ENCODE data around the gene FAM118A. TPM values are rescaled to one million over a fixed set of nuclear protein-coding genes. Genes with fewer than 3 reads are reported as not detected.

Gene FAM118A
- total and polyA plus RNA-seq, 9 of the 15 experiments (the other 6 are each of a cell fraction or from before 2014, with no cell fraction given), result 17.0 to 223 (median 59.4) TPM

- no peak for TF ChIP-seq HNRNPH1 (optimal IDR thresholded peaks at IDR 0.05; ENCODE audit: low read depth, low read length)
- no peak for TF ChIP-seq THRB (CRISPR knock-in tag; conservative IDR thresholded peaks at IDR 0.05)
- 0 out of 2 replicates have a peak, but pooled peaks have one; percentile 27 for TF ChIP-seq MCM3 (IDR thresholded peaks at IDR 0.05)
- TF ChIP-seq PKNOX1 (IDR thresholded peaks at IDR 0.05), result peak; percentile 63
- TF ChIP-seq CHD1 (IDR thresholded peaks at IDR 0.05; ENCODE audit: low read length), result no peak
- TF ChIP-seq ZNF263 (CRISPR knock-in tag; IDR thresholded peaks at IDR 0.05; ENCODE audit: borderline replicate concordance), result no peak
- no peak for TF ChIP-seq TAF9B (IDR thresholded peaks at IDR 0.05; ENCODE audit: partially characterized antibody)
- TF ChIP-seq IFI16 (CRISPR knock-in tag; IDR thresholded peaks at IDR 0.05), result no peak
- TF ChIP-seq TCF15 (CRISPR knock-in tag; IDR thresholded peaks at IDR 0.05), result no peak
- TF ChIP-seq ZNF584 (CRISPR knock-in tag; IDR thresholded peaks at IDR 0.05; ENCODE audit: low read depth), result no peak
- TF ChIP-seq PHB2 (IDR thresholded peaks at IDR 0.05; ENCODE audit: low read depth), result no peak
- no peak for TF ChIP-seq SRSF9 (IDR thresholded peaks at IDR 0.05; ENCODE audit: borderline replicate concordance, low read depth, low read length)
- peak; percentile 85 to 88 for TF ChIP-seq NRF1 (conservative IDR thresholded peaks at IDR 0.05 in 1 of 2, IDR thresholded peaks at IDR 0.05 in 1 of 2)
- TF ChIP-seq ZNF398 (CRISPR knock-in tag; IDR thresholded peaks at IDR 0.05), result no peak
- TF ChIP-seq FOXA1 (IDR thresholded peaks at IDR 0.05; ENCODE audit: borderline replicate concordance), result no peak
Measured at GRCh38 chr22:45290410-45290936, 19.3 kb upstream of the FAM118A start (continued).

Data from K562 (cell line).